Measurements from ENCODE around the gene SGCD.

DNA sequence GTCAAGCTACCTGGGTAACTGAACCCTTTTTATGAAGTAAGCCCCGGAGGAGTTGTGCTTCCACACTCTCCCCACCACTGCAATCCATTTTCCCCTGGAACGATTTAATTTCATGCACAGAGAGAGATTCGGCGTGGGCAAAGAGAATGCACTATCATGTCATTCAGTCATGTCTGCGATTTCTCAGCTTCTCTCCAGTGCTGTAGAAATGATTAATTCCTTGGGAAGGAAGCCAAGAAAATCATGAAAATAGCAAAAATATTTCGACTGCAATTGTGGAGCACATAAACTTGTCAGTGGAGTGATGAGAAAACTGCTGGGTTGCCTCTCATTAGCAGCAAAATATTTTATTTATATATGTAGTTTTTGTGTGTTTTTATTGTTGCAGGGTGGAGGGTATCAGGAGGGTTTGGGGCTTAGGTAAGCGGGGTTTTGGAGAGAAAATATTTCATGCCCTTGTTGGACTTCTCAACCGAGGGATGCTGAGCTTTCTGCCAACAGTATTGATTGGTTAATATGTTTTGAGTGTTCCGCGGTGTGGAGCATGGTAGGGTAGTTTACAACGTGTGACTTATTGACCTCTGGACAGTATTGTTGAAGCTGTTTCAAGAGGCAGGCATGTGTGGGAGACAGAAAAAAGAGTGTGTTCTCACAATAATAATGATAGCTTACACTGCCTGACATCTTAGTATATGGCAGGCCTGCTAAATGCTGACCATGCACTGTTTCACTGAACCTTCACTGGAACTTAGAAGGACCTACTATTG is 69.3 kb downstream of the SGCD start:
- TF ChIP-seq POLR2A (IDR thresholded peaks at IDR 0.05; ENCODE audit: low read depth), result no peak
- TF ChIP-seq, protein P1, sequence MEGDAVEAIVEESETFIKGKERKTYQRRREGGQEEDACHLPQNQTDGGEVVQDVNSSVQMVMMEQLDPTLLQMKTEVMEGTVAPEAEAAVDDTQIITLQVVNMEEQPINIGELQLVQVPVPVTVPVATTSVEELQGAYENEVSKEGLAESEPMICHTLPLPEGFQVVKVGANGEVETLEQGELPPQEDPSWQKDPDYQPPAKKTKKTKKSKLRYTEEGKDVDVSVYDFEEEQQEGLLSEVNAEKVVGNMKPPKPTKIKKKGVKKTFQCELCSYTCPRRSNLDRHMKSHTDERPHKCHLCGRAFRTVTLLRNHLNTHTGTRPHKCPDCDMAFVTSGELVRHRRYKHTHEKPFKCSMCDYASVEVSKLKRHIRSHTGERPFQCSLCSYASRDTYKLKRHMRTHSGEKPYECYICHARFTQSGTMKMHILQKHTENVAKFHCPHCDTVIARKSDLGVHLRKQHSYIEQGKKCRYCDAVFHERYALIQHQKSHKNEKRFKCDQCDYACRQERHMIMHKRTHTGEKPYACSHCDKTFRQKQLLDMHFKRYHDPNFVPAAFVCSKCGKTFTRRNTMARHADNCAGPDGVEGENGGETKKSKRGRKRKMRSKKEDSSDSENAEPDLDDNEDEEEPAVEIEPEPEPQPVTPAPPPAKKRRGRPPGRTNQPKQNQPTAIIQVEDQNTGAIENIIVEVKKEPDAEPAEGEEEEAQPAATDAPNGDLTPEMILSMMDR (IDR thresholded peaks at IDR 0.05), result no peak
